HG03442 (cell line): ENCODE results near the gene HOXC11.

ENCODE experiments used
- ATAC-seq: cut with Tn5 transposase; IDR thresholded peaks from one replicate; pipeline ENCODE4 v1.9.1; 2021; ENCODE audit warnings: mild to moderate bottlenecking, moderate library complexity; ENCODE audit not compliant: unreplicated experiment

Gene HOXC11

DNA sequence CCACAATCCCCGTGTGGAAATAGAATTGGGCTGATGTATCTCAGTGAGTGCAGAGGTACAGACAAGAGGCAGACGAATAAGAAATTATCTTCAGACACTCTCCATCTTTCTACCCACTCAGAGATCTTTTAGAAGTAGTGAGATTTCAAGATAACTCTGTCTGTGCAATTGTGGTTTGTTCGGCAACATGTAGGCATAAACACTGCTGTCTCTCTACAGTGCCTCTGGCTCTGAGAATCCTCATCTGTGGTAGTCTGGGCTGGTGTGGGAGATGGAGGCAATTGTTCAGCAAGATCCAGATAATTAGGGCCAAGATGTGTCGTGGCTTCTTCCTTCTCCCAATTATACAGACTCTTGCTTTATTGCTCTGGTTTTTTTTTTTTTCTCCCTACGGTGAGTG, 31.2 kb upstream of the HOXC11 start:
- ATAC-seq = no peak

DNA sequence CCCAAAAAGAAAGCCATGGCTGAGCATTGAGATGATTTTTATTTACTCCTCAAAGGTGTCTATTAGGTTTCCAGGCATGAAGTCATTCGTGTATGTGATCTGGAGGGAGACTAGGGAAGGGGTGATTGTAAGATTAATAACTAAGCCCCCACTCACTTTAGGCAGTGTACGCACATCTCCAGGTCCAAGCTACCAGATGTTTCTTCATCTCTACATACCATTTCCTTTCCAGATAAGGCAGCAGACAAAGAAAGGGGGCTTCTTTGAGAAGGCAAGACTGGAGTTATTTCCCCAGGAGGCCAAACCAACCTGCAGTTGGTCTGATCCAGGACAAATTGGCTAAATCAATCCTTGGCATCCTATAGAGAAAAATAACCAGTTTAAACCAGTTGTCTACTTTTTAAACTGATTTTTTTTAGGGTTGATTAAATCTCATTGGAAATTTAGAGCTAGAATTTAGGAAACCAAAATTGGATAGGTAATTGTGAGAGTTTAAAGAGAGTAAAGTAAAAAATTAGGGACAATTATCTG, 30.4 kb upstream of the HOXC11 start:
- no peak for ATAC-seq

DNA sequence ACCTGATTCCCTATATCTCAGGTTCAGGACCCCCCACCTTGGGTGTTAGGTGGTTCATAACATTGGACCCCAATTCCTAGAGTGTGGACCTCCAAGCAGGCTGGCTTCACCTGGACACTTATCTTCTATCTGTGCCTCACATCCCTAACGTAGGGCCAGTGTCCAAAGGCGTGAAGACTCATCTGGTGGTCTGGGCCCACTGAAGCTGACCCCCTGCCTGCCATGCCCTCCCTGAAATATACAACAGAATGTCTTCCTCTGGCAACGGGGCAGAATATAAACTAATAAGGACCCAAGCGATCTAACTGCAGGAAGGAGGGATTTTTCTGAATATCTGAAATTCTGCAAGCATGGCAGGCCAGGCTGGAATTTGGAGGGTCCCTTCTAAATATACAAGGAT, 28.7 kb upstream of the HOXC11 start:
- ATAC-seq = no peak

GRCh38 chr12:53944907-53945847, 27.7 kb upstream of the HOXC11 start:
- ATAC-seq = no peak

- ATAC-seq = no peak
These were observed 25.2 kb upstream of the HOXC11 start for GRCh38 chr12:53947743-53948142.

DNA sequence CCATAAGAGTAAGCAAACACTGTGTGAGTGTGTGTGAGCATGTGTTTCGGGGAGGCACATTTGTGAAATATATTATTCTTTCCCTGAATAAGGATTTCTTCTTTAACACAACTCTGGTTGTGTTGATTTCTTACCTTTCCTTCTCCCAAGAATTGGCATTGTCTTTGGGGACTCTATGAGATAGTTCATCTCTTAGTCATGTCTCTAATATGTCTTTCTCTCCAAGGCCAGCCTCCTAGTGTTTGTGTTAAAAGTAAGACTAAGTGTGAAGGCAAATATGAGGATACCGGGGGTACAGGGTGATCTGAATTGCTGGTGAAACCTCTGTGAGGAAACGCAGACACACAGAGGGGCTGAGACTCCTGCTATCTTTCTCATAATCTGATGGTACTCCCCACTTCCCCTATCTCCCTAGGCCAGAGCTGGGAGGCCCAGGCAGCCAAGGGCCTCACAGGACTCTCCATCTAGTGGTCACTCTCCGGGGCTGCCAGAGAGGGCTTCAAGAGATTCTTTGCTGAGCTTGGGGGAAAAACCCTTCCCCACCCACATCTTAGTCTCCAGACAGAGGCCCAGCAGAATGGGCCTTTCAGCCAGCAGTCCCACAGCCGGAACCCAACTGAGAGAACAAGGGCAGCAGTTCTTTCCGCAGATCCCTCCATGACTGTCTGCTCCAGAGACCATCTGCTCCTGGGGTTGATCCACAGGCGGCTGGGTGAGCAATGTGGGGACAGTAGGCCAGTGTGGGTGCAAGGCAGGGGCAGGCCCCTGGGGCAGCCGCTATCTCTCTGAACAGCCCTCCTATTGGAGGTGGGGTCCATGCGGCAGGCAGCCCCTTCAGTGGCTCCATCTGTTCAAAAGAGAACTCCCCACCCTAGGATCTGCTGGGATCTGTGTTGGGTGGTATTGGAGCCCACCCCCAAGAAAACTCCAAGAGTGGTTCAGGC, 24.0 kb upstream of the HOXC11 start:
- no peak for ATAC-seq

DNA sequence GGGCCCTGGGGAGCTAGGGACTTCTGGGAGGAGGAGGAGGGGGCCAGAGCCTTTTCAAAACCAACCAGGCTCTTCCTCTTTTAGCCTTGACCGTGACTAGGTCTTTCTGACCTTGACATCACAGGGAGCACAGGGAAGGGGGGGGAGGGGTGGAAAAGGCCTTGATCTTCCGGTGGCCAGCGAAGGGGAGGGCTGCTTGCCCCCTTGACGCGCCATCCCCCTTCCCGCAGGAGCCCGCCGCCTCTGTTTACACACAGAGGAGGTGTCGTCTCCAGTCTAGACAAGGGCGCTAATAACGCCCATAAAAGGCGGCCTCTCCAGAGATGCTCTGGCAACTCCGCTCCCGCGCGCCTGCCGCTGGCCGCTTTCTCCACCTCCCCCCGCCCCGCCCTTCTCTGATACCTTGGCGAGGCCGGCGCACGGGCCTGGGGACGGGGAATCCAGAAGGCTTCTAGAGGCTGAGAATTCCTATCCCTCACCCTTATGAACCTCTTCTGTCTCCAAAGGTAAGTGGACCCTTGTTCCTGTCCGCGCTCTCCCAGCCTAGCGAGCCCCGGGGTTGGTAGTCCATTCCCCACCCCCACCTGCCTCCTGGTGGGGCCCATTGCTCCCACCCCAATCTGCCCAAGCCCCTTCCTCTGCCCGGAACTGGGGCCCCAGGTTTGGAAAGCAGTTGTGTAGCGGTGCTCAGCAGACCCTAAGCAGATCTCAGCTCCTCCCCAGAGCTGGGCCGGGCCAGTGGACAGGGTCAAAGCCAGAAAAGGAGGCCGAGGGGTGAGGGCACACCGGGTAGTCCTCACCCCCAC, 23.1 kb upstream of the HOXC11 start:
- no peak for ATAC-seq

GRCh38 chr12:53950437-53950773, 22.5 kb upstream of the HOXC11 start:
- no peak for ATAC-seq

GRCh38 chr12:53950789-53951576, 21.9 kb upstream of the HOXC11 start:
- no peak for ATAC-seq

GRCh38 chr12:53951577-53952334, 21.2 kb upstream of the HOXC11 start:
- no peak for ATAC-seq

DNA sequence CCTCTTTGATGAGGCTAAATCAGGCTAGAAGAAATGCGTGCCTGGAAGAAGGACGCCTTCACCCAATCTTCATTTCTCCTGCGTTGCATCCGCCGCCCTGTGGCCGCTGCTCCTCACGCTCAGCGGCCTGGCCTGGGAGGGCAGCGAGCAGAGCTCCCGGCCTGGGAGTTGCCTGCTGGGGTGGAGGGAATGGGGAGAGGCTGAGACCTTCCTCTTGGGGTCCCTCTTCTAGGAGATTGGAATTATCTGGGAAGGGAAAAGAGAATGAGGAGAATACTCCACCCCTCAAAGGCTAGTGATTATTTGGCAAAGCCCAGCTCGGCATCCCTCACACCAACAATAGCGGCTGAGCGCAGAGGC, 20.6 kb upstream of the HOXC11 start:
- ATAC-seq = no peak

GRCh38 chr12:53952871-53953734, 19.8 kb upstream of the HOXC11 start:
- ATAC-seq = no peak

GRCh38 chr12:53953831-53954693, 18.9 kb upstream of the HOXC11 start:
- no peak for ATAC-seq

GRCh38 chr12:53954694-53955035, 18.3 kb upstream of the HOXC11 start, which contains the start of gene HOXC12:
Gene HOXC12, plus strand, starts transcription at chr12:53954903. Its CDS starts 27 bp downstream, at chr12:53954930.
- ATAC-seq = no peak

DNA sequence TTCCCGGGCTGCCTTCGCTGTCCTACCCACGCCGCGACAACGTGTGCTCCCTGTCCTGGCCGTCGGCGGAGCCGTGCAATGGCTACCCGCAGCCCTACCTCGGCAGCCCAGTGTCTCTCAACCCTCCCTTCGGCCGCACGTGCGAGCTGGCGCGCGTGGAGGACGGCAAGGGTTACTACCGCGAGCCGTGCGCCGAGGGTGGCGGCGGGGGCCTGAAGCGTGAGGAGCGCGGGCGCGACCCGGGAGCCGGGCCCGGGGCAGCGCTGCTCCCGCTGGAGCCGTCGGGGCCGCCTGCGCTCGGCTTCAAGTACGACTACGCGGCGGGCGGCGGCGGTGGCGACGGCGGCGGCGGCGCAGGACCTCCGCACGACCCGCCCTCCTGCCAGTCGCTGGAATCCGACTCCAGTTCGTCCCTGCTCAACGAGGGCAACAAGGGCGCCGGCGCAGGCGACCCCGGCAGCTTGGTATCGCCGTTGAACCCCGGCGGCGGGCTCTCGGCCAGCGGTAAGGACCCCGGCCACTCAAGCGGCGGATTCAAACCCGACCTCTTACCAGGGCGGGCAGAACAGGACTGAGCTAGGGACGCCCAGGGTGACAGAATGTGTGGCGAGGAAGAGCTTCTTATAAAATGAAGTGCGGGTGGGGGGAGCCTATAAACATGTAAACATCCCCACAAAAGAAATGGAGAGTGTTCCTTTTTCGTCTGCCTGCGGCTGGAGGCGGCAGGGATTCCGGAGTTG, 17.7 kb upstream of the HOXC11 start:
- ATAC-seq = no peak

DNA sequence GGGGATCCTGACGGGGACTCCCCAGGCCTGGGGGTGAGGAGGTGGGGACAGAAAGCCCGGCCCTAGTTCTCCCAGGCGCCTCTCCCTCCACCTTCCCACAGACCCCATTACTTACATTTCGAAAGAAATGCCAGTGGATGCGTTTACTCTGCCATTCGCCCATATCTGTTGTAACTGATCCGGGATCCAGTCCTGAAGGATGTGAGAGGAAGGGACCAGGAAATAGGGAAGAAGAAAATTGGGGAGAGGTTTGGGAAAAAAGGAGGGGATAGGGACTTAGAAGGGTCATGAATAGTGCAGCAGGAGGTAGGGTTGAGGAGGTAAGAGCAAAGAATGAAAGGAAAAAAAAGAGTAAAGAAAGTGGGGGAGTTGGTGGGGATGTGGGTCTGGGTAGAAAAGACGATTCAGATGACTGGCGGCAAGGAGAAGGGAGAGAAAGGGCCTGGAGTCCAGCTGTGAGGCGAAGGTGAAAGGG, 17.1 kb upstream of the HOXC11 start:
- ATAC-seq = no peak
